ENCODE measurements around the gene DTX2. TPM values are rescaled to one million over a fixed set of nuclear protein-coding genes. Genes with fewer than 3 reads are reported as not detected.

DTX2 gene
- total and polyA plus RNA-seq, 2 of the 4 experiments (the other 2 are of a cell fraction) = 1.8 to 7.7 TPM

GRCh38 chr7:76507723-76508406 lies 46.4 kb downstream of the DTX2 start:
- 69 to 100% methylated on average over 2 to 3 of the region's 11 CpGs for WGBS, 2 experiments (ENCODE audit: extremely low coverage in 2 of 2, insufficient read length in 1 of 2)
- TF ChIP-seq CEBPB (IDR thresholded peaks at IDR 0.05; ENCODE audit: low read depth, low read length) (peak; percentile 63), MAFK (IDR thresholded peaks at IDR 0.05; ENCODE audit: low read depth, low read length) (no peak)
- Histone ChIP-seq H2BK20ac (ENCODE audit: low read depth, low read length) (no peak overlapping the region), H3K9me1 (ENCODE audit: insufficient read depth, low read length) (no peaks in the 10 kb centered on the region), H2BK120ac (ENCODE audit: low read depth, low read length) (no peak overlapping the region), H3K9me3 (ENCODE audit: control insufficient read depth, insufficient read depth, low read length) (no peaks in the 10 kb centered on the region), H3K36me3 (ENCODE audit: control insufficient read depth, insufficient read depth, low read length) (peaks cover 14% of the 10 kb centered on the region), H3K18ac (ENCODE audit: low read depth, low read length) (no peak overlapping the region), H4K8ac (ENCODE audit: low read depth in 2 of 2, low read length in 2 of 2) (no peak overlapping the region), H3K9ac (ENCODE audit: low read depth, low read length) (no peak overlapping the region), H3K4ac (ENCODE audit: low read depth, low read length) (no peak overlapping the region), H2AK9ac (replicated peaks; ENCODE audit: low read depth, low read length, poor library complexity) (no peak overlapping the region), H2BK15ac (ENCODE audit: low read depth, low read length) (no peak overlapping the region), H4K5ac (ENCODE audit: low read depth, low read length) (no peak overlapping the region), H2BK5ac (ENCODE audit: low read depth, low read length, poor library complexity, severe bottlenecking) (no peak overlapping the region), H3K14ac (replicated peaks; ENCODE audit: low read depth, low read length) (no peak overlapping the region), H3K4me2 (ENCODE audit: low read depth, low read length) (no peak overlapping the region), H2AK5ac (ENCODE audit: low read depth, low read length) (no peak overlapping the region), H4K91ac (ENCODE audit: insufficient read depth, low read depth, low read length) (no peak overlapping the region), H4K20me1 (ENCODE audit: insufficient read depth, low read length) (no peaks in the 10 kb centered on the region), H3K56ac (ENCODE audit: extremely low read depth, insufficient read depth, low read length) (no peak overlapping the region), H3K27ac (ENCODE audit: insufficient read depth, low read length) (no peak overlapping the region), H3K4me1 (ENCODE audit: control insufficient read depth, insufficient read depth, low read length) (no peaks in the 10 kb centered on the region), H3K27me3 (ENCODE audit: control insufficient read depth, insufficient read depth, low read length) (no peaks in the 10 kb centered on the region), H3K79me1 (ENCODE audit: low read depth in 1 of 2, low read length in 2 of 2) (no peaks in the 10 kb centered on the region; a peak in 1 of 4 replicates), H3K23ac (ENCODE audit: low read depth, low read length) (no peak overlapping the region), H3K4me3 (ENCODE audit: insufficient read depth, low read depth, low read length) (no peak overlapping the region), H2AFZ (replicated peaks; ENCODE audit: low read length, poor library complexity) (no peak overlapping the region)
- intact Hi-C loops (cut with micrococcal nuclease) (no loop called here), in situ Hi-C loops (cut with MboI; ENCODE audit: low sequenced_read_pairs) (loop anchor here (5.0 kb wide), 1 partner anchor 76 kb away; no protein-coding TSS in a partner anchor), dilution Hi-C loops (cut with HindIII; ENCODE audit: low sequenced_read_pairs, unreplicated experiment) (no loop called here)
- CTCF ChIA-PET = no interaction called here
- POLR2A ChIA-PET (ENCODE audit: unreplicated experiment) = no interaction called here
- BruUV-seq (replicated peaks) = no TSS peak
- DNase-seq (no peak), ATAC-seq (ENCODE audit: low read depth) (no peak)

All from IMR-90 (cell line).